Activated T-cell treated with anti-CD3 and anti-CD28 coated beads for 4 hours (primary cell): ENCODE results near the gene VAMP1.
A peak's percentile ranks its signal among the peaks of the same experiment; 100 is the strongest.

ENCODE experiments used
- DNase-seq: peaks from one replicate; pipeline ENCODE4 v3.0.0-alpha.2; 2020

Gene VAMP1

GRCh38 chr12:6423267-6424007 lies 47.0 kb downstream of the VAMP1 start:
- DNase-seq, result peak; percentile 59

- no peak for DNase-seq
Measured at GRCh38 chr12:6420364-6420763, 50.1 kb downstream of the VAMP1 start.

GRCh38 chr12:6418796-6419195 lies 51.7 kb downstream of the VAMP1 start:
- DNase-seq, result no peak

- DNase-seq, result no peak
Measured at GRCh38 chr12:6416596-6416995, 53.9 kb downstream of the VAMP1 start.
